Pulmonary artery endothelial cell (primary cell): ENCODE measurements around the gene OXCT1. TPM values are rescaled to one million over a fixed set of nuclear protein-coding genes. Genes with fewer than 3 reads are reported as not detected.
A peak's percentile ranks its signal among the peaks of the same experiment; 100 is the strongest.
"Not testable (repeated sequence)": the region's sequence is repeated elsewhere in the genome, so short reads cannot be mapped to it uniquely, and the experiment has no call there.

ENCODE experiments used
- DNase-seq: peaks from one replicate; pipeline ENCODE4 v3.0.0-alpha.2; 2011; ENCODE audit warnings: low read depth, low spot score
- total RNA-seq: library from RNA; depleted of rRNA; stranded (reverse); fragments of >200 nt; gene quantifications from 2 replicates; pipeline ENCODE4 v1.2.3, GENCODE V29; 2014

The OXCT1 gene
- total RNA-seq, 1 donor from 2014 or later, result 41.8 TPM

GRCh38 chr5:41722359-41722950 is 147.8 kb downstream of the OXCT1 start:
- no peak for DNase-seq

- DNase-seq, result no peak
These were observed 148.7 kb downstream of the OXCT1 start for GRCh38 chr5:41721516-41721915.

DNA sequence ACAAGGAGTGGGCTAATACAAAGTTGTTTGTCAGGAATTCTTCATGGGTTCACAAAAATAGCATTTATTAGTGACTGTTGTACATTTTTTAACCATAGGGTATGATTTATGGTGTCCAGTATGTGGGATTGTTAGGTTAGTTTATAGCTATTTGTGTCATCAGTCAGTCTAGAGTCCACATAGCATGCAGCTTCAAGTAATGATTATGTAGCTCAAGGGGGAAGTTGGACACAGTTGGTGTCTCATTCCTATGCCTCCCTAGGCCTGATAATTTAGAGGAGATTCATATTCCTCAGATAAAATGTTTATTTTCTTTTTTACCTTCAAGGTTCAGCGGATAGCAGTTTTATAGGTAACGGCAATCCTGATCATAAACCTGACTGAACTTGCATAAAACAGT is 153.8 kb downstream of the OXCT1 start:
- no peak for DNase-seq

- not testable (repeated sequence) for DNase-seq
These were observed 155.8 kb downstream of the OXCT1 start for GRCh38 chr5:41714446-41714845.

GRCh38 chr5:41708604-41708940 is 161.7 kb downstream of the OXCT1 start:
- DNase-seq, result no peak

DNA sequence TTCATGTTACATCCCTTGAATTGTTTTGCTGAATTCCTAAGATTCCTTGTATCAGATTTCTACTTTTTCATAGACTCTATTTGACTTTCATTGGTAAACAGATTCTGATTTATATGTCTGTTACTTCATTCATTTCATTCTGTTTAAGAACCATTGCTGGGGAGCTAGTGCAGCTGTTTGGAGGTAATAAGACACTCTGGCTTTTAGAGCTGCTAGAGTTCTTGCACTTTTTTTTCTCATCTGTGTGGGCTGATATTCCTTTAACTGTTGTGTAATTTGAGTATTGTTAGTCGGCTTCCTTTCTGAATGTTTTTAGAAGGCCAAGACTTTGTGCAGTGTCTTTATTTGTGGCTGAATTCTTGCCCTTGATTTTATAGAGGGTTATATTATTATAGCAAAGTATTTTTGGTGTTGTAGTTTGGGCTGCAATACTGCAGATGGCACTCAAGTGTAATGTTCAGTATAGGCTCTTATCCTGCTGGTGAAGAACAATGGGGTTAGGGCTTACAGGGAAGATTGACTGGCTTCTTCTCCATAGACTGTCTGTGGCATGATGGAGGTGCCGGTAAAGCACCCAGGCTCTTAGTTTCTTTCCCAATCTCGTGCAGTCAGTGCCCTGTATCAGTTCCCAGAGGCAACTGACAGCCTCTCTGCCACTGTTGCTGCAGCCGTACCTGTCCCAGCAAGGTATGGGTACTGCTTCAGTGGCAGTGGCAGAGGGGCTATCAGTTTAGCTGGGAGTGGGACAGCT is 162.2 kb downstream of the OXCT1 start:
- DNase-seq, result peak; percentile 15

GRCh38 chr5:41695920-41696582 is 174.2 kb downstream of the OXCT1 start:
- DNase-seq, result no peak

- DNase-seq, result no peak
These were observed 183.5 kb downstream of the OXCT1 start for GRCh38 chr5:41686767-41687166.

DNA sequence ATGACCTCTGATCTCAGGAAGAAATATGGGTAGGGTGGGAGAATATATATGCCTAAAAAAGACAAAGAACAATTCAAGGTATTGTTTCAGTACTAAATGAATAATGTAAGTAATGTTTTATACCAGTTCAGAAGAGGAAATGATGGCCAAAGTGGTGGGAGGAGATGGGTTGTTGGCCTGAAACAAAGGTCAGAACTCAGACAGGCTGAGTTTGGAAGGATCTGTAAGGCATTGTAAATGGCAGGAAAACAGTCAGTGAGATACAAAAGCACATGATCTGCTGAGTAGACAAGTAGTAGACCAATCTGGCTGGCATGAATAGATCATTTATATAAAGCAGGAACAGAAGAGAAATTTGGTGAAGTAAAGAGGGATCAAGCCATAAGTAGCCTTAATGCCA is 184.0 kb downstream of the OXCT1 start:
- DNase-seq, result no peak

DNA sequence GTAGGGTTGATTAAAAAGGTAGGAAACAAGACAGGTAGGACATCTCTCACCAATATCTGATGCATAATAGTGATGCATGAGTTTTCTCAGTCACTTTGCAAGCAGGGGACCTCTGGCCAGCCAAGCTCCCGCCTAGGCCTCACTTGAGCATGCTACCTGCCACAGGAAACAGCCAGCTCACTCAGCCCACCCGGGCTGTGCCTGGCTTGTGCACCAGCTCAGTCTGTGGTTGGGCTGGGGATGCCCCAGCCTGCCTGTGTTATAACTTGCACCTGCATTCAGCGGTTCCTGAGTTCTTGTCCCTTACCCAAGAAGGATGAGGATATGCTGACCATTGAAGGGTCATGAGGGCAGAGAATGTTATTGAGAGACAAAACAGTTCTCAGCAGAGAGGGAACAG is 187.0 kb downstream of the OXCT1 start:
- no peak for DNase-seq

GRCh38 chr5:41682641-41683040 is 187.6 kb downstream of the OXCT1 start:
- DNase-seq, result no peak

GRCh38 chr5:41681840-41682239 is 188.4 kb downstream of the OXCT1 start:
- no peak for DNase-seq

Other genes starting within 250 kb of the OXCT1 start
- gene RIMOC1, start 33.9 kb upstream of the OXCT1 start, total RNA-seq, result 8.9 and 14.2 TPM in 2 replicates
- gene FBXO4, start 54.9 kb upstream of the OXCT1 start, total RNA-seq, result 8.7 and 10.4 TPM in 2 replicates